ENCODE measurements around the gene RHOBTB1.

The RHOBTB1 gene

GRCh38 chr10:60985951-60986350 lies 42.0 kb upstream of the RHOBTB1 start:
- Histone ChIP-seq H3K4ac (ENCODE audit: low read depth, low read length) (no peak overlapping the region), H3K79me1 (ENCODE audit: low read length) (no peaks in the 10 kb centered on the region), H3K23ac (ENCODE audit: low read length) (no peak overlapping the region), H3K4me3 (ENCODE audit: low read length) (no peak overlapping the region), H3K27ac (ENCODE audit: low read depth, low read length) (no peak overlapping the region), H2BK120ac (ENCODE audit: low read depth, low read length) (no peak overlapping the region), H4K5ac (ENCODE audit: low read length) (no peak overlapping the region), H4K8ac (ENCODE audit: low read depth, low read length) (no peak overlapping the region), H3K9ac (ENCODE audit: low read length) (no peak overlapping the region), H2AK5ac (ENCODE audit: low read length) (no peak overlapping the region), H2BK15ac (replicated peaks; ENCODE audit: low read depth) (no peak overlapping the region), H3K4me1 (ENCODE audit: control insufficient read depth, low read depth, low read length) (peaks cover 2% of the 10 kb centered on the region), H3K4me2 (ENCODE audit: low read length) (no peak overlapping the region), H3K18ac (ENCODE audit: low read length) (no peak overlapping the region), H3K56ac (ENCODE audit: low read length) (no peak overlapping the region), H3K79me2 (ENCODE audit: control insufficient read depth, insufficient read depth, low read length) (no peaks in the 10 kb centered on the region), H3K27me3 (ENCODE audit: insufficient read depth, low read length, poor library complexity) (no peaks in the 10 kb centered on the region), H2BK5ac (ENCODE audit: low read length) (no peak overlapping the region), H3K36me3 (ENCODE audit: control insufficient read depth, insufficient read depth, low read length) (no peaks in the 10 kb centered on the region)
- WGBS (ENCODE audit: extremely low coverage, insufficient coverage, low lambda C conversion rate) = no CpG with 5 or more reads among the region's 1 CpG
- no peak for DNase-seq

GRCh38 chr10:60980997-60981396 lies 37.0 kb upstream of the RHOBTB1 start:
- Histone ChIP-seq H2AK5ac (ENCODE audit: low read length) (no peak overlapping the region), H3K56ac (ENCODE audit: low read length) (no peak overlapping the region), H2BK15ac (replicated peaks; ENCODE audit: low read depth) (no peak overlapping the region), H3K4me1 (ENCODE audit: control insufficient read depth, low read depth, low read length) (no peaks in the 10 kb centered on the region), H3K79me1 (ENCODE audit: low read length) (no peaks in the 10 kb centered on the region), H3K27me3 (ENCODE audit: insufficient read depth, low read length, poor library complexity) (no peaks in the 10 kb centered on the region), H4K5ac (ENCODE audit: low read length) (no peak overlapping the region), H3K9ac (ENCODE audit: low read length) (no peak overlapping the region), H3K23ac (ENCODE audit: low read length) (no peak overlapping the region), H3K79me2 (ENCODE audit: control insufficient read depth, insufficient read depth, low read length) (no peaks in the 10 kb centered on the region), H3K4me3 (ENCODE audit: low read length) (no peak overlapping the region), H2BK5ac (ENCODE audit: low read length) (no peak overlapping the region), H3K4me2 (ENCODE audit: low read length) (no peak overlapping the region), H3K27ac (ENCODE audit: low read depth, low read length) (no peak overlapping the region), H3K4ac (ENCODE audit: low read depth, low read length) (no peak overlapping the region), H4K8ac (ENCODE audit: low read depth, low read length) (no peak overlapping the region), H2BK120ac (ENCODE audit: low read depth, low read length) (no peak overlapping the region), H3K36me3 (ENCODE audit: control insufficient read depth, insufficient read depth, low read length) (no peaks in the 10 kb centered on the region), H3K18ac (ENCODE audit: low read length) (no peak overlapping the region)
- no peak for DNase-seq
- no CpG with 5 or more reads among the region's 1 CpG for WGBS (ENCODE audit: extremely low coverage, insufficient coverage, low lambda C conversion rate)

- no peak overlapping the region for H3K23ac ChIP-seq (ENCODE audit: low read length)
- H2AK5ac ChIP-seq (ENCODE audit: low read length) = no peak overlapping the region
- H3K4me1 ChIP-seq (ENCODE audit: control insufficient read depth, low read depth, low read length) = no peaks in the 10 kb centered on the region
- no peak overlapping the region for H2BK120ac ChIP-seq (ENCODE audit: low read depth, low read length)
- no peak overlapping the region for H3K18ac ChIP-seq (ENCODE audit: low read length)
- H2BK5ac ChIP-seq (ENCODE audit: low read length) = no peak overlapping the region
- H4K8ac ChIP-seq (ENCODE audit: low read depth, low read length) = no peak overlapping the region
- H3K27ac ChIP-seq (ENCODE audit: low read depth, low read length) = no peak overlapping the region
- no peak overlapping the region for H3K4me2 ChIP-seq (ENCODE audit: low read length)
- no peak overlapping the region for H2BK15ac ChIP-seq (replicated peaks; ENCODE audit: low read depth)
- no peaks in the 10 kb centered on the region for H3K36me3 ChIP-seq (ENCODE audit: control insufficient read depth, insufficient read depth, low read length)
- no peak overlapping the region for H3K9ac ChIP-seq (ENCODE audit: low read length)
- no peak overlapping the region for H3K4ac ChIP-seq (ENCODE audit: low read depth, low read length)
- no peaks in the 10 kb centered on the region for H3K79me2 ChIP-seq (ENCODE audit: control insufficient read depth, insufficient read depth, low read length)
- DNase-seq = no peak
- no peak overlapping the region for H3K4me3 ChIP-seq (ENCODE audit: low read length)
- WGBS (ENCODE audit: extremely low coverage, insufficient coverage, low lambda C conversion rate) = no CpG with 5 or more reads among the region's 3 CpGs
- no peak overlapping the region for H4K5ac ChIP-seq (ENCODE audit: low read length)
- H3K27me3 ChIP-seq (ENCODE audit: insufficient read depth, low read length, poor library complexity) = no peaks in the 10 kb centered on the region
- no peaks in the 10 kb centered on the region for H3K79me1 ChIP-seq (ENCODE audit: low read length)
- no peak overlapping the region for H3K56ac ChIP-seq (ENCODE audit: low read length)
Observed at GRCh38 chr10:60979667-60980104, 35.7 kb upstream of the RHOBTB1 start.

- Histone ChIP-seq H3K79me2 (ENCODE audit: control insufficient read depth, insufficient read depth, low read length) (no peaks in the 10 kb centered on the region), H3K36me3 (ENCODE audit: control insufficient read depth, insufficient read depth, low read length) (no peaks in the 10 kb centered on the region), H2BK120ac (ENCODE audit: low read depth, low read length) (no peak overlapping the region), H3K9ac (ENCODE audit: low read length) (no peak overlapping the region), H2BK5ac (ENCODE audit: low read length) (no peak overlapping the region), H4K5ac (ENCODE audit: low read length) (no peak overlapping the region), H3K27ac (ENCODE audit: low read depth, low read length) (no peak overlapping the region), H3K27me3 (ENCODE audit: insufficient read depth, low read length, poor library complexity) (no peaks in the 10 kb centered on the region), H3K79me1 (ENCODE audit: low read length) (no peaks in the 10 kb centered on the region), H2BK15ac (replicated peaks; ENCODE audit: low read depth) (no peak overlapping the region), H3K4me3 (ENCODE audit: low read length) (no peak overlapping the region), H3K4me2 (ENCODE audit: low read length) (no peak overlapping the region), H3K23ac (ENCODE audit: low read length) (no peak overlapping the region), H2AK5ac (ENCODE audit: low read length) (no peak overlapping the region), H3K4me1 (ENCODE audit: control insufficient read depth, low read depth, low read length) (no peaks in the 10 kb centered on the region), H3K56ac (ENCODE audit: low read length) (no peak overlapping the region), H3K4ac (ENCODE audit: low read depth, low read length) (no peak overlapping the region), H3K18ac (ENCODE audit: low read length) (no peak overlapping the region), H4K8ac (ENCODE audit: low read depth, low read length) (no peak overlapping the region)
- no CpG with 5 or more reads among the region's 7 CpGs for WGBS (ENCODE audit: extremely low coverage, insufficient coverage, low lambda C conversion rate)
- no peak for DNase-seq
Observed at GRCh38 chr10:60978287-60979115, 34.5 kb upstream of the RHOBTB1 start.

- Histone ChIP-seq H3K27ac (ENCODE audit: low read depth, low read length) (no peak overlapping the region), H3K9ac (ENCODE audit: low read length) (no peak overlapping the region), H3K79me2 (ENCODE audit: control insufficient read depth, insufficient read depth, low read length) (no peaks in the 10 kb centered on the region), H3K56ac (ENCODE audit: low read length) (no peak overlapping the region), H3K36me3 (ENCODE audit: control insufficient read depth, insufficient read depth, low read length) (no peaks in the 10 kb centered on the region), H2BK5ac (ENCODE audit: low read length) (no peak overlapping the region), H3K27me3 (ENCODE audit: insufficient read depth, low read length, poor library complexity) (no peaks in the 10 kb centered on the region), H3K79me1 (ENCODE audit: low read length) (no peaks in the 10 kb centered on the region), H3K4me1 (ENCODE audit: control insufficient read depth, low read depth, low read length) (no peaks in the 10 kb centered on the region), H4K5ac (ENCODE audit: low read length) (no peak overlapping the region), H2BK120ac (ENCODE audit: low read depth, low read length) (no peak overlapping the region), H3K4me2 (ENCODE audit: low read length) (no peak overlapping the region), H3K4me3 (ENCODE audit: low read length) (no peak overlapping the region), H2AK5ac (ENCODE audit: low read length) (no peak overlapping the region), H4K8ac (ENCODE audit: low read depth, low read length) (no peak overlapping the region), H3K23ac (ENCODE audit: low read length) (no peak overlapping the region), H3K18ac (ENCODE audit: low read length) (no peak overlapping the region), H2BK15ac (replicated peaks; ENCODE audit: low read depth) (no peak overlapping the region), H3K4ac (ENCODE audit: low read depth, low read length) (no peak overlapping the region)
- WGBS (ENCODE audit: extremely low coverage, insufficient coverage, low lambda C conversion rate) = no CpG with 5 or more reads among the region's 2 CpGs
- DNase-seq = no peak
Observed at GRCh38 chr10:60977161-60978122, 33.5 kb upstream of the RHOBTB1 start.

Data from mesendoderm (in vitro differentiated cells).